Transverse colon (tissue), 4 donors: ENCODE measurements around the gene ACO1.

Experiments used
- CTCF ChIP-seq, 5 experiments: fragments of 200-600 bp in 3 of 5; fragments of 450-650 bp in 2 of 5; sonication (generic) in 3 of 5; IDR thresholded peaks; 1 replicate in 2 of 5; 2 replicates in 3 of 5; pipeline ENCODE4 v1.5.1; 2016 to 2017; ENCODE audit warnings: antibody characterized with exemption in 5 of 5, inconsistent platforms in 3 of 5, mild to moderate bottlenecking in 2 of 5, moderate library complexity in 1 of 5
- EP300 ChIP-seq: sonication (generic); formaldehyde crosslinking; IDR thresholded peaks from one replicate; pipeline ENCODE4 v1.6.1; 2017; ENCODE audit warnings: antibody characterized with exemption, low read depth
- POLR2A ChIP-seq: fragments of 450-650 bp; IDR thresholded peaks from one replicate; pipeline ENCODE4 v1.6.1; 2016; ENCODE audit warnings: antibody characterized with exemption, mild to moderate bottlenecking, moderate library complexity
- POLR2AphosphoS5 ChIP-seq, 3 donors: sonication (generic); formaldehyde crosslinking; IDR thresholded peaks; one replicate each; pipeline ENCODE4 v1.6.1; 2016; ENCODE audit warnings: antibody characterized with exemption in 3 of 3

- TF ChIP-seq CTCF (IDR thresholded peaks at IDR 0.05) (no peak), POLR2A (no peak), POLR2AphosphoS5 (IDR thresholded peaks at IDR 0.05) (no peak), EP300 (no peak)
Measured at GRCh38 chr9:32456564-32456963, 72.1 kb downstream of the ACO1 start.
